HFF-Myc (cell line): ENCODE measurements around the gene SGO2.
A peak's percentile ranks its signal among the peaks of the same experiment; 100 is the strongest.

ENCODE experiments used
- DNase-seq: peaks from one replicate; pipeline ENCODE4 v3.0.0-alpha.2; 2011; ENCODE audit warnings: low read depth; ENCODE audit errors: extremely low read depth
- H3K4me3 ChIP-seq: replicated peaks from 2 replicates; pipeline ENCODE4 v1.5.1; 2011; ENCODE audit warnings: low read depth, mild to moderate bottlenecking, control low read depth, low read length
- TF ChIP-seq, protein P1 (sequence below): IDR thresholded peaks from 2 replicates; pipeline ENCODE4 v1.5.1; 2012; ENCODE audit warnings: mild to moderate bottlenecking, low read depth, low read length, control low read depth; ENCODE audit errors: missing control alignments

The SGO2 gene

DNA sequence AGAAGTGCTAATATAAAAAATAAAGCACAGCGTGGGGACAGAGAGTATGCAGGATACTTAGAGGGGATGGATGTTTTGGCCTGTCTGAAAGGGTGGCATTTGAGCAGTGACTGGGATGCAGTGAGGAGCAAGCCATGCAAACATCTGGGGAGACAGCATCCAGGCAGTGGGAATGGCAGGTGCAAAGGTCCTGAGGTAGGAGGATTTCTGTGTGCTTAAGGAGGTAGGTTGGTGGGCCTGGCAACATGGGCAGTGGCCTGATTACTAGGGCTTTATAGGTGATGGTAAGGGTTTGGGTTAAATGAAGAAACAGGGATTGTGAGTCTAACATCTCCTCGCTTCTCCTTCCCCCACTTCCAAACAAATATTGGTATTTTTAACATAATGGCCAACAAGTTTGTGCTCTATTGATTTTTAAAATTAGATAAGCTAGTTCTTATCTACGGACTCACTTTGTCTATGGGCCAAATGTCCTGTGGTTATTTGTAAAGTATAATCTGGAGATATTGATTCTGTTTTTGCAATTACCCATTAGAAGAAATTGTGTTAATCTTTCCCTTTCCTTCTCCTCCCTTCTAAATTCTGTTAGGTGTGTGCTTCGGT, 62.2 kb downstream of the SGO2 start:
- TF ChIP-seq, protein P1, sequence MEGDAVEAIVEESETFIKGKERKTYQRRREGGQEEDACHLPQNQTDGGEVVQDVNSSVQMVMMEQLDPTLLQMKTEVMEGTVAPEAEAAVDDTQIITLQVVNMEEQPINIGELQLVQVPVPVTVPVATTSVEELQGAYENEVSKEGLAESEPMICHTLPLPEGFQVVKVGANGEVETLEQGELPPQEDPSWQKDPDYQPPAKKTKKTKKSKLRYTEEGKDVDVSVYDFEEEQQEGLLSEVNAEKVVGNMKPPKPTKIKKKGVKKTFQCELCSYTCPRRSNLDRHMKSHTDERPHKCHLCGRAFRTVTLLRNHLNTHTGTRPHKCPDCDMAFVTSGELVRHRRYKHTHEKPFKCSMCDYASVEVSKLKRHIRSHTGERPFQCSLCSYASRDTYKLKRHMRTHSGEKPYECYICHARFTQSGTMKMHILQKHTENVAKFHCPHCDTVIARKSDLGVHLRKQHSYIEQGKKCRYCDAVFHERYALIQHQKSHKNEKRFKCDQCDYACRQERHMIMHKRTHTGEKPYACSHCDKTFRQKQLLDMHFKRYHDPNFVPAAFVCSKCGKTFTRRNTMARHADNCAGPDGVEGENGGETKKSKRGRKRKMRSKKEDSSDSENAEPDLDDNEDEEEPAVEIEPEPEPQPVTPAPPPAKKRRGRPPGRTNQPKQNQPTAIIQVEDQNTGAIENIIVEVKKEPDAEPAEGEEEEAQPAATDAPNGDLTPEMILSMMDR, result no peak
- H3K4me3 ChIP-seq, result no peak overlapping the region
- DNase-seq, result no peak

DNA sequence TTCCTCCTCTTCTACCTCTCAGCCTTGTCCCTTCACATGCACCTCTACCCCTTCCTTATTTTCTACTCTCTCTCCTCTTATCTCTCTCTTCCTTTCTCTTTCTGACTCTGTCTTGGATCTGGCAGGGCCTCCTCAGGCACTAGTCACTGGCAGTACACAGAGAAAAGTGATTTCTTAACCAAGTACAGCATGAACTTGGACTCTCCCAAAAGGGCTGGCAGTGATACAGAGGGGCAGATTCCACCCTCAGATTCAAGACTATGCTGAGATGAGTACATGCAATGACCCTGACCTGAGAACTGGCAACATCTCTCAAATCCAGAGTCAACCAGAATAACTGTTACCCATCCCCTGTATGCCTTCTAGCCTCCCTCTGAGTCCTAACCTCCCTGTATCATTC, 64.1 kb downstream of the SGO2 start:
- no peak overlapping the region for H3K4me3 ChIP-seq
- TF ChIP-seq, protein P1, result no peak
- DNase-seq, result no peak

DNA sequence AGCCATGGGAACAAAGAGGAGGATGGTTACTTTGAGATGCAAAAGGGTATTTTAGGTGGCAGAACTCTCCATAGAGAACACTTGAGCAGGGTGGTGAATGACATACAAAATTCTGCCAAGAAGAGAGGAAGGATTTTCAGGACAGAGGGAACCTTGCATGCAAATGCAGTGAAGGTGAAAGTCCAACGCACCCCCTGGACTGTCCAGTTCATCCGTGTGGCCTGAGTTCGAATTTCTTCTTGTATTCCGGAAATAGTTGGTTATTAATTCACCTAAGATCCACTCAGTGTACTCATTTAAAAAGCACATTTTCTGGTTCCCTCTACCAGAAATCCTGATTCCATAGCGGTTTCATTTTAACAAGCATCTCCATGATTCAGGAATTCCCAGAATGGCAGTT, 65.3 kb downstream of the SGO2 start:
- DNase-seq, result no peak
- TF ChIP-seq, protein P1, result no peak
- no peak overlapping the region for H3K4me3 ChIP-seq

GRCh38 chr2:200592406-200593075, 66.5 kb downstream of the SGO2 start:
- TF ChIP-seq, protein P1, result no peak
- peak; percentile 19 for DNase-seq
- no peak overlapping the region for H3K4me3 ChIP-seq

DNA sequence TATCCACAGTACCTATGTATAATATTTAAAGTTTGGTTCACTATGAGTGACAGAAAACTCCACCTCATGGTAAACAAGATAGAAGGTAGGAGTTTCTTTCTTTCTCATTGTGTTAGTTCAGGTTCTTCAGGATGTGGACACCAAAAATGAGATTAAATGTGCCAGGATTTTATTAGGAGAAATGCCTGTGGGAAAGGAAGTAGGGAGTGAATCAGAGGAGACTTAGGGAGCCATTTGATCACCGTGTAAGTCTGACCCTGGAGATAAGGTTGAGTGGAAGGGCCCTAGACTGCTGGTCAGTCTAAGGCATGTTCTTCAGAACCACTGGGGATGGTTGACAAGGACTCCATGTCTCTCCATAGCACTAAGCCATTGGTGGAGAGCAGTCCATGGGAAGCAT, 67.9 kb downstream of the SGO2 start:
- TF ChIP-seq, protein P1, result no peak
- H3K4me3 ChIP-seq, result no peak overlapping the region
- no peak for DNase-seq

DNA sequence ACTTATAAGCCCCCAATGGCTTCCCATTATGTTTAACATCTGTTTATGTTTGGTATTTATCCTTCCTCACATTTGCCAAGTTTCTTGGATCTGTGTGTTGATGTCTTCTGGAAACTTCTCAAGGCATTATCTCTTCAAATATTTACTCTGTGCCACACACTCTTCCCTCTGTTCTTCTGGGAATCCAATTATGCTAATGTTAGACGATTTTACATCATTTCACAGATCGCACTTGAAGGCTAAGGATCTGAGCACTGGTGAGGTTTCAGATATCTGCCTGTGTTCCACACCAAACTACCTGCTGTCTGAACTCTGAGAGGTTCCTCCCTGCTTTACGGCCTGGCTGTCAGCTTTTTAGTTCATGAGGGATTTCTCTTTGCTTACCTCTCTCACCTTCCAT, 69.9 kb downstream of the SGO2 start:
- no peak for DNase-seq
- TF ChIP-seq, protein P1, result no peak
- no peak overlapping the region for H3K4me3 ChIP-seq
